HG03520 (cell line): Measurements from ENCODE around the gene CDC42BPA.
"Not testable (repeated sequence)": the region's sequence is repeated elsewhere in the genome, so short reads cannot be mapped to it uniquely, and the experiment has no call there.

Experiments used
- ATAC-seq: cut with Tn5 transposase; IDR thresholded peaks from one replicate; pipeline ENCODE4 v1.9.1; 2021; ENCODE audit warnings: mild to moderate bottlenecking, moderate library complexity; ENCODE audit not compliant: unreplicated experiment

The CDC42BPA gene

GRCh38 chr1:226972931-226973330 is 345.4 kb downstream of the CDC42BPA start:
- ATAC-seq = no peak

GRCh38 chr1:226971765-226972164 is 346.5 kb downstream of the CDC42BPA start:
- ATAC-seq = no peak

GRCh38 chr1:226967665-226968064 is 350.6 kb downstream of the CDC42BPA start:
- no peak for ATAC-seq

GRCh38 chr1:226966683-226967082 is 351.6 kb downstream of the CDC42BPA start:
- ATAC-seq = no peak

GRCh38 chr1:226965581-226966440 is 352.5 kb downstream of the CDC42BPA start:
- no peak for ATAC-seq

- ATAC-seq = no peak
Measured at GRCh38 chr1:226964611-226965486, 353.4 kb downstream of the CDC42BPA start.

GRCh38 chr1:226964068-226964425 is 354.2 kb downstream of the CDC42BPA start:
- ATAC-seq = no peak

- ATAC-seq = no peak
Measured at GRCh38 chr1:226962421-226963391, 355.6 kb downstream of the CDC42BPA start.

GRCh38 chr1:226960944-226961765 is 357.1 kb downstream of the CDC42BPA start:
- no peak for ATAC-seq

- no peak for ATAC-seq
Measured at GRCh38 chr1:226960256-226960655, 358.0 kb downstream of the CDC42BPA start.

- ATAC-seq = no peak
Measured at GRCh38 chr1:226958300-226958699, 360.0 kb downstream of the CDC42BPA start.

- ATAC-seq = no peak
Measured at GRCh38 chr1:226957714-226958113, 360.6 kb downstream of the CDC42BPA start.

GRCh38 chr1:226956942-226957713 is 361.2 kb downstream of the CDC42BPA start:
- no peak for ATAC-seq

GRCh38 chr1:226955857-226956256 is 362.4 kb downstream of the CDC42BPA start:
- ATAC-seq = not testable (repeated sequence)

GRCh38 chr1:226954777-226955176 is 363.5 kb downstream of the CDC42BPA start:
- ATAC-seq = no peak

GRCh38 chr1:226954337-226954736 is 364.0 kb downstream of the CDC42BPA start:
- no peak for ATAC-seq

- ATAC-seq = no peak
Measured at GRCh38 chr1:226953175-226953800, 365.0 kb downstream of the CDC42BPA start.

- no peak for ATAC-seq
Measured at GRCh38 chr1:226952118-226952441, 366.2 kb downstream of the CDC42BPA start.
